ENCODE measurements around the gene MROH7.
A peak's percentile ranks its signal among the peaks of the same experiment; 100 is the strongest.
"Not testable (repeated sequence)": the region's sequence is repeated elsewhere in the genome, so short reads cannot be mapped to it uniquely, and the experiment has no call there.

MROH7 gene

DNA sequence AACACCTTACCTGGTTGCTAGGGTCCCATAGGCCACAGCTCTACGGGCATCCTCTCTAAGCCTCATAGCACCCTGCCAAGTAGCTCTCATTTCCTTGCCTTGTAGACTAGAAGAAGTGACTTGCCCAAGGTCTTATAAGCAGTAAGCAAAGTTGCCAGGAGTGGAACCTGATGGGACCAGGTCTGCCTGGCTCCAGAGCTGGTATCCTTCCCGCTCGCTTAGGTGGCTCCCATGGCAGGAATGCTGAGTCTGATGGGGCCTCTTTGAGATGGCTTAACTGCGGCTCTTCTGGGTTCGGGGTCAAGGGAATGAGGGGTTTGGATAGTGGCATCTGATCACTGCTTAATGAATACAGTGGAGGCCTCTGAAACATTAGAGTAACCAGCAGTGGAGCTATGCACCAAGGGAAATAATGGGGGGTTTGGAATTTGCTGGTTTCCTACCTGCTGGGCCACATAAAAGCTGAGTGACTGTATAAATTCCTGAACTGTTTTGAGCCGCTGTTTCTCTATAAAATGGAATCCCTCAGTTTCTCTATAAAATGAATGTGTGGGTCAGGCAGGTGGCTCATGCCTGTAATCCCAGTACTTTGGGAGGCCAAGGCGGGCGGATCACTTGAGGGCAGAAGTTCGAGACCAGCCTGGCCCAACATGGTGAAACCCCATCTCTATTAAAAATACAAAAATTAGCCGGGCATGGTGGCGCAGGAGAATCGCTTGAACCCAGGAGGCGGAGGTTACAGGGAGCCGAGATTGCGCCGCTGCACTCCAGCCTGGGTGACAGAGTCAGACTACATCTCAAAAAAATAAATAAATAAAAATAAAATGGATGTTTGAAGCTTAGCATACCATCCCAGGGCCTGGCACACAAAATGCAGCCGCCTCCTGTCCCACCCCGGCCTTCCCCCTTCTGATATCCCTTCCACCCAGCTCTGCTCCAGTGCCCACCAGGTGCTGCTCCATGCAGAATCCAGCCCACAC lies 30.7 kb upstream of the MROH7 start:
- no peak for DNase-seq

DNA sequence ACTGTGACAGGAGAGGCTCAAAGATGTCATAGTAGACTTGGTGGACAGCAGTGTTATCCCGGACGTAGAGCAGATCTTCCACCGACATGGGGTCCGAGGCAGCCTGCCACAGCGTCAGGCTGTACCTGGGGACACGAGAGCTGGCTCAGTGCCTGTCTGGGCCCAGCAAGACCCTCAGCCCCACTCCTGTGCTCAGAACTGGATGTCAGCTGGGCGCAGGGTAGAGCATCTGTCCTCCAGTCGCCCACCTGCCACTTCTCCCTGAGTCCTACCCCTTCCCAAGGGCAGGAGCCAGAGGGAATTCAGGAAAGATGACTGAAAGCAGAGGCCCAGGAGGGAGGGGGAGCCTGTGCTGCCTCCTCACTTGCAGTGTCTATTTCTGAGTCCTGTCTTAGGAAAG lies 30.0 kb upstream of the MROH7 start:
- DNase-seq: no peak

DNA sequence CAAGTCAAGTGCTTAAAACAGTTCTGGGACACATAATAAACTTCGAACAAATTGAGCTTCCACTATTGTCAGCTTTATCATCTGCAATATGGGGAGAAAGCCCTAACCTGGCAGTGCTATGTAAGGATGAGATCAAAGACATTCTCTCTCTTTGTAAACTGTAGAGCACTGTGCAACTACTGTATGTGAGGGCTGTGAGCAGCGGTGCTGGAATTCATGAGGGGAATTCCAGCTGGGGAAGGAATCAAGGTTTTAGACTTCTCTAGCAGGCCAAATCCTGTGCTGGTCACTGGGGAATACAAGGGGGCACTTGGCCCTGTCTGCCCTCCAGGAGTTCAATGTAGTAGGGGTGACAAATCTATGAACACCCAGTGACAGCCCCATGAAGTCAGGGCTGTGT lies 27.6 kb upstream of the MROH7 start:
- no peak for DNase-seq

DNA sequence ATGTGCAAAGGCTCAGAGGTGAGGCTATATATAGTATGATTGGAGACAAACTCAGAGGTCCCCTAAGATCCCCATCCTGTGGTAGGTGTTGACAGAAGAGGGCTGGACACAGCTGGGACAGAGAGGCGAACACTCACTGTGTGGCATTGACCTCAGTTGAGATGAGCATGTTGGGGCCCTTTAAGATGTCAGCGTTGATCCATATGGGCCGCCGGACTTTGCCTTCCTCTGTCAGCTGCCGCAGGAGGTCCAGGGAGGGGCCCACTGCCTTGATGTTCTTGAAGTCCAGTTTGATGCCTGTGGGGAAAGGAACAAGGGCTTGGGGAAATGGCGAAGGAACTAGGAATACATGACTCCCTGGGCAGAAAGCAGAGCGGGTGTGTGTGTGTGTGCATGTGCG lies 27.0 kb upstream of the MROH7 start:
- DNase-seq: no peak

DNA sequence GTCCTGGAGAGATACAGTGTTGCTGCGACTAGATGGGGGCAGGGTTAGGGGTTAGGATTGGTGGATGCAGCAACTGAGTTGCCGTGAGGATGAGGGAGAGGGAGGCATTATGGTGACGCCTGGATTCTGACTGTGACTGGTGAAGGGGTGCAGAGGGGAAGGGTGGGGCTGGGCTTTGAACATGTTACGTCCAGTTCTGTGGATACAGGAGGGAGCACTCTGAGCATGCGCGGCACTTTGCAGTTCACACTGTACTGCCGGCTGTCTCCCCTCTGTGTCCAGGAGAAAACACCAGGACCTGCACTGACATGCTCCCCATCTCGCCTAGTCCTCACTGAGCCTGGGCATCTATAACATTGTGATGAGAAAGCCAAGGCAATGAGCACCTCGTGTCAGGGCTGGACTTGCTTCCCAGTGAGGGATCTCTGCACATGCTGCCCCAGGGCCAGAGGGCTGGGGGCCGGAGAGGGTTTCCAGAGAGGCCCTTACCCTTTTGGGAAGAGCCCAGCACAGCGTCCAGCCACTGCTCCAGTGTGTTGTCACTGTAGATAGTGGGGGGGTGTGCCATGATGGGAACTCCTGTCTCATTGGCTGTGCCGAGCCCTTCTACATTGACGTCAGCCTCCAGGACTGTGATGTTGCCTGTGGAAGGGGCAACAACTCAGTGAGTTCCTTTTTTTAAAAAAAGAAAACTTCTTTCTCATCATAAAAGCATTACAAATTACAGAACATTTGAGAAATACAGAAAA lies 25.9 kb upstream of the MROH7 start:
- no peak for DNase-seq

DNA sequence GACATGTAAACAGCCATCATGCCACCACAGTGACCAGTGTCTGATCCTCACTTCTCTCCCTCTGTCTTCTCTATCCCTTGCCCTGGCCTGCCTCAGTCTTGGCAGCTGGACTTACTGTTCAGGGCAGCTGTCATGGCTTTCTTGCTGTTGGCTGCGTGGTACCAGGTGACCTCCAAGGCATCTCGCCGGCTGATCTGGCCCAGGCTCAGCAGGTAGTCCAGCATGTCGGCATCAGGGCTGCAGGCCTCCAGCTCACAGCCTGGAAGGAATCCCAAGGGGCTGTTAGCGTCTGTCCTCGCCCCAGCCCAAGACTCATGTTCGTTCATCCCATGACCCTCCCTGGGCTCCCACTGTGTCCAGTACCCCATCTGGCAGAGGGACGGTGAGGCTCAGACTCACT lies 21.8 kb upstream of the MROH7 start:
- no peak for DNase-seq

DNA sequence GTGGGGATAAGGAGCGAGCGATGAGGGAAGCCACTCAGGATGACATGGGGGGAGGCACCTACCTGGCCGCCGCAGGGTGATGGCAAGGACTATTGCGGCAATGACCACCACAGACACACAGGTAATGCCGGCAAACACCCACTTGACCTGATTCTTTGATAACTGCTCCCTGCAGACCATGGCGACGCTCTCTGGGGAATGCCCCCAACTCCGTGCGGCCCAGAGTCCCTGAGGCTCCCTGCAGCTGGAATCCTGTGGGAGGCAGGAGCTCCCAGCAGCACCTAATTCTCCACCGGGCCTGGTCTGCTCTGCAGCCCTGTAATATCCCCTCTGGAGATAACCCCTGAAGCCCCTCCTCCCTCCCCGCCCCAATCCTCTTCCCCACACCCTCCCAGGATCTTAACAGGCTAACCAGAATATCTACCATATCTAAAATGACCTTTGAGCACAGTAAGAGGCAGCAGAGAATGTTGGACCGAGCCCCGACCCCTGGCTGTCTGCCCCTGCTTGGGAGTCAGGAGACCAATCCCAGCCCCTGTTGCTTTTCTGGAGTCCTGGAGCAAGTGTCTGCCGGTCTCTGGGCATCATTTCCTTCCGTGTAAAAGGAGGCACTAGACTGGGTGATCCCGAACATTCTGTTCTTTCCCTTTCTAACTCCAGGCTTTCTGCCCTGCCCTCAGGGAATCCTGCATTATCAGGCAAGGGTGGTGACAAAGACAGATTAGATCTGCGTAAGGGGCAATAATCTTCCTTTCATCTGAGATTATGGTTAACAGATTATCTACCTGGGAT lies 18.2 kb upstream of the MROH7 start, which contains the start of gene FAM151A:
FAM151A (minus strand) TSS at position 310 of the 792 bp plus-strand sequence; CDS start at position 180, 130 bp downstream.
- DNase-seq: no peak

DNA sequence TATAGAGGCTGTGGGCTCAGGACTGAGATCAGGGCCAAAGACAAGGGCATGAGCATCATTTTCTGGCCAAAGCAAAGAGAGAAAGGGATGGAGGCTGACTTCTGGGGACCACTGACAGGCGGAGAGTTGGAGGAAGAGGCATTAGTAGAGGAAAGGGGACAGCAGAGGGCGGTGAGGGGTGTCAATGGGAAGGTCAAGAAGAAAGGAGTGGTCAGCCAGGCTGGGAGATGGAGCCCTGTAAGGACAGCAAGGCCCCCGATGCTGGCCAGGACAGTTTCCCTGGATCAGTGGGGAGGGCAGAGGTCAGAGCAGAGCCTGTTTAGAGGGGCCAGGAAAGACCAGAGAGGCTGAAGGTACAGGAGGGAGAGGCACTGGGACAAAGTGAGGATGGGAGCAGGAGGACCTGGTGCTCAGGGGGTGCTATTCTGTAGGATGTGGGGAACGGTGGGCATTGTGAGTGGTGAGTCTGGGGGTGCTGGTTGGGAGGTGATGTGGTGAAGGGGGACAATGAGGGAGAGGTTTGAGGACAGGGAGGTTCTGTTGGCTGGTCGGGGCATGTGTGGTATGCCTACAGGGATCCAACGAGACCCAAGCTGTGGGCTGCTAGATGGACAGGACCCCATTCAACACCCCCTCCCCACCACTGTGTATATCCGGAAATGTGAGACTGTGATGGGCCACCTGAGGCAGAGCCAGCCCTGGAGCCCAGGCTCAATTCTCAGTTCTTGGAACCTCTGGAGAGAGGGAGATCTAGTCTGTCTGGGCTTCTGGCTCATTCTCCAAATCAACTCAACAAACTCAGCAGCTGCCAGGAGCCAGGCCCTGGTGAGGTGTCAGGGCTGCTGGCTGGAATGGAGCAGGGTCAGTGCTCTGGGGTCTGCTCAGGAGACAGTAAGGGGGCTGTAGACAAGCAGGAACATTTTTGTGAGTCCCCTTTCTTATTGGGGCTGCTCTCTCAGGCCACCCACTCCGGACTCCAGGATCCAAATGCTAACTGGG lies 16.8 kb upstream of the MROH7 start:
- no peak for DNase-seq

DNA sequence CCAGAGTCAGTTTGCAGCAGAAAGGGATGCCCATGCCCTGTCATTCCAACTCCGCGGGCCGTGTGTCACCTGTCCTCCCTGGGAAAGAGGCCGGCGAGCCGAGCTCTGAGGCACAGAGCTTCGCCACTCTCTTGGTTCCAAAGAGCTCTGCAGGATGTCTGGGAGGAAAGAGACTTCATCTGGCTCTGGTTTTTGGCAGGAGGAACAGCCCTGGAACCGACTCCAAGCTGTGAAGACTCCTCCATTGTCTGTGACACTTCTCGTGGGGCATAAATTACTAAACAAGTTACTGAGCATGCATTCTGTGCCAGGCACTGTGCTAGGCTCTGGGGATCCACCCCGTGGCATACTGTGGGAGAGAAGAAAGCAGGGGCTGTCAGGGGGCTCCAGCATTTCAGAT lies 14.4 kb upstream of the MROH7 start:
- no peak for DNase-seq

DNA sequence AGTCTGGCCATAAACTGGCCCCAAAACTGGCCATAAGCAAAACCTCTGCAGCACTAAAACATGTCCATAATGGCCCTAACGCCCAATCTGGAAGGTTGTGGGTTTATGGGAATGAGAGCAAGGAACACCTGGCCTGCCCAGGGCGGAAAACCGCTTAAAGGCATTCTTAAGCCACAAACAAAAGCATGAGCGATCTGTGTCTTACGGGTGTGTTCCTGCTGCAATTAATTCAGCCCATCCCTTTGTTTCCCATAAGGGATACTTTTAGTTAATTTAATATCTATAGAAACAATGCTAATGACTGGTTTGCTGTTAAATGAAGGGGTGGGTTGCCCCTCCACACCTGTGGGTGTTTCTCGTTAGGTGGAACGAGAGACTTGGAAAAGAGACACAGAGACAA lies 5.8 kb upstream of the MROH7 start:
- DNase-seq: not testable (repeated sequence)

DNA sequence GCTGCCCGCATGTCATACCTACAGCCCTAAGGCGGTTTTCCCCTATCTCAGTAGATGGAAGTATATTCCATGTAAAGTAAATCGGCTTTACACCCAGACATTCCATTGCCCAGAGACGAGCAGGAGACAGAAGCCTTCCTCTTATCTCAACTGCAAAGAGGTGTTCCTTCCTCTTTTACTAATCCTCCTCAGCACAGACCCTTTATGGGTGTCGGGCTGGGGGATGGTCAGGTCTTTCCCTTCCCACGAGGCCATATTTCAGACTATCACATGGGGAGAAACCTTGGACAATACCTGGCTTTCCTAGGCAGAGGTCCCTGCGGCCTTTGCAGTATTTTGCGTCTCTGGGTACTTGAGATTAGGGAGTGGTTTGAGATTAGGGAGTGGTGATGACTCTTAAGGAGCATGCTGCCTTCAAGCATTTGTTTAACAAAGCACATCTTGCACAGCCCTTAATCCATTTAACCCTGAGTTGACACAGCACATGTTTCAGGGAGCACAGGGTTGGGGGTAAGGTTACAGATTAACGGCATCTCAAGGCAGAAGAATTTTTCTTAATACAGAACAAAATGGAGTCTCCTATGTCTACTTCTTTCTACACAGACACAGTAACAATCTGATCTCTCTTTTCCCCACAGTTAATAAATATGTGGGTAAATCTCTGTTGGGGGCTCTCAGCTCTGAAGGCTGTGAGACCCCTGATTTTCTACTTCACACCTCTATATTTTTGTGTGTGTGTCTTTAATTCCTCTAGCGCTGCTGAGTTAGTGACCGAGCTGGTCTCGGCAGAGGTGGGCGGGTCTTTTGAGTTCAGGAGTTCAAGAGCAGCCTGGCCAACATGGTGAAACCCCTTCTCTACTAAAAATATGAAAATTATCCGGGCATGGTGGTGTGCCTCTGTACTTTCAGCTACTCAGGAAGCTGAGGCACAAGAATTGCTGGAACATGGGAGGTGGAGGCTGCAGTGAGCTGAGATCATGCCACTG lies 4.8 kb upstream of the MROH7 start:
- DNase-seq: not testable (repeated sequence)

DNA sequence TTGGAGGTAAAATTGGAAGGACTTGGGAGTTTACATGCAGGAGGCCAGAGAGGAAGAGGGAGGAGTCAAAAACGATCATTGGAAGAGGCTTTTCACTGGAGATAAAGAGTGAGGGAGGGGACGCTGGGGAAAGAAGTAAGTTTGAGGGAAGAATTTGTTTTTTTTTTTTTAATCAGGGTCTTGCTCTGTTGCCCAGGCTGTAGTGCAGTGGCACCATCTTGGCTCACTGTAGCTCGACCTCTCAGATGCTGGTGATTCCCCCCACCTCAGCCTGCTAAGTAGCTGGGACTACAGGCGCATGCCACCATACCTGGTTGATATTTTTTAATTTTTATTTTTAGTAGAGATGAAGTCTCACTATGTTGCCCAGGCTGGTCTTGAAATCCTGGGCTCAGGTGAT lies 1.2 kb upstream of the MROH7 start:
- DNase-seq: no peak

DNA sequence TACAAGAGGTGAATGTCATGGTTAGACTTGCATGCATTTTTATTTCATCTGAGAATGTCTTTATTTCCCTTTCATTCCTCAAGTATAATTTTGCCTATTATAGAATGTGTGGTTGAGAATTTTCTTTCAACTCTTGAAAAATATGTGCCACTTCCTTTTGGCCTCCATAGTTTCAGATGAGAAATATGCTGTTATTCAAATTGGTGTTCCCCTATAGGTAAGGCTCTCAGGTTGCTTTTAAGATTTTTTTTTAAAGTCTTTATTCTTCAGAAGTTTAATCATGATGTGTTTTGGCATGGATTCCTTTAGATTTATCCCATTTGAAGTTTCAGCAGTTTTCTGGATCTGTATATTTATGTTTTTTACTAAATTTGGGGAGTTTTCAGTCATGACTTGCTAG lies 2.1 kb downstream of the MROH7 start:
- peak; percentile 14 for DNase-seq

DNA sequence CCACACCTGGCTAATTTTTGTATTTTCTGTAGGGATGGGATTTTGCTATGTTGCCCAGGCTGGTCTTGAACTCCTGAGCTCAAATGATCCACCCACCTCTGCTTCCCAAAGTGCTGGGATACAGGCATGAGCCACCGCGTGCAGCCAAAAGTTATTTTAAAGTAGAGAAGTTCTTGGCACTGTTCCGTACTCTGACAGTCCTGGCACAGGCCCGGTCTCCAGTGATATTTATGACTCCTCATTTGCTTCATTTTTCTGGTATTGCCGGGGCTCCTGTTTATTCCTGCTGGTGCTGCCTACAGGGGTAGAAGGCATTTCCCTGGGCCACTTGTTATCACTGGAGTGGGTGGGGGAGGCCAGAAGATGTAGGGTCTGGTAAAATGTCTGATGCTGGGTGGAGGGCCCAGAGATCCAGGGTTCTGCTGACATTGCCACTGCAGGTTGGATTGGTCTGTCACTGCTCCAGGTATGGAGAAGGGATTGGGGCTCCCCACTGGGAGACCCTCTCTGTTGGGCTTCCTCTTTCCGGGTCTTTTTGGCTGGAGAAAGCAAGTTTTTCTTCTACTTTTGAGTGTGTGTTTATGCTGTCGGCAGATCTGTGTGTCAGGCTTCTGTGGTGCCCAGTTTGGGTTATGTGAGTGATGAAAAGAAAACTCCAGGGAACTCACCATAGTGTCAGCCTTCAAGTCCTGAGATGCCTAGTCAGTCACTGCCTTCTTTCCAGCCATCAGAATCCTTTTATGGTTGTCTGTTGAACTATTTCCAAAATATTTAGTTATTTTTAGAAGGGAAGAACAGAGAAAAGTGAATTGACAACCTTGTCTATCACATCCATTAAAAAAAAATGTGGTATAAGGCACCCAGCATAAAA lies 4.5 kb downstream of the MROH7 start:
- no peak for DNase-seq

DNA sequence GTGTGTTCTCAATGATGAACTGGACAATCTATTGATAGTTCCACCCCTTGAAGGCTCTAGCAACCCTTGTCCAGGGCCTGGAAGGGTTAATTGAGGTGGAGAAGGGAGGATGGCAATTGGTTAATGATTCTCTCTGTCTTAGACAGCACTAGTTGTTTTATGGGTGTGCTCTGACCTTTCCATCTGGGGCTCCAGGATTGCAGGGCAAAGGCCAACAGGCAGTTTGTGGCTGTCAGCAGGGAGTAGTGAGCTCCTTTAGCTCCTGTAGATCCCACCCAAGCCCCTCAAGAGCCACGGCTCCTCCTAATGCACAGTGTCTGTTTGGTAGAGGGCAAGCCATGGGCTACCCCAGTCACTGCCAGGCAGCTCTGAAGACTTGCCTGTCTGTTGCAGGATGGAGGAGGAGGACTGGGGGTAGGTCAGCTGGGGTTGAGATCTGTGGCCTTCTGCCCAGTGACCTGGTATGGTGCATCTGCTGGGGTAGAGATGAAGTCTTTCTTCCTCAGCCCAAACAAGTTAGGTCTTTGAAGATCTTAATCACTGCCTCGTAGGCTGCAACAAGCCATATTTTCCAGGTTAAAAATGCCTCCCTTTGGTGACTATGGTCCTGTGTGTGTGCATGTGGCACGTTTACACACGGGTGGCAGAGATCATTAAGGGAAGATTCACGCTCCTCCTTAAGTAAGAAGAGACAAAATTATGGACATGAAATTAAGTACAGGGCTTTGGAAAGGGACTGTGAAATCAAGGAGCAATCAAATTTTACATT lies 7.7 kb downstream of the MROH7 start:
- DNase-seq: no peak

DNA sequence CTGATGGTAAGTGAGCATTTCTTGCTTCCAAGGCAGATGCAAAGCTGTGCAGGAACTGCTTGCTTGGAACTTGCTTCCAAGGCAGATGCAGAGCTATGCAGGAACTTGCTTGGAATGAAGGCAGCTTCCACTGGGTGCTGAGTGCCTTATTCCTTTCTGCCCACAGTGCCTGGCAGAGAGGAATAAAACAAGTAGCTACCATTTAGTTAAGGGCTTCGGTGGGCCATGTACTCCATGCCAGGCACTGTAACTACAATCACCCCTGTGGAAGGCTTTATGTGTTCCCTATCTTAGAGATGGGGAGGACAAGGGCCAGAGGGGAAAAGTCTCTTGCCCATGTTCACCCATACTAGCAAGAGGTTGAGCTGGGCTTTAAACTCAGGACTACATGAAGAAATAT lies 8.3 kb downstream of the MROH7 start:
- DNase-seq: no peak

DNA sequence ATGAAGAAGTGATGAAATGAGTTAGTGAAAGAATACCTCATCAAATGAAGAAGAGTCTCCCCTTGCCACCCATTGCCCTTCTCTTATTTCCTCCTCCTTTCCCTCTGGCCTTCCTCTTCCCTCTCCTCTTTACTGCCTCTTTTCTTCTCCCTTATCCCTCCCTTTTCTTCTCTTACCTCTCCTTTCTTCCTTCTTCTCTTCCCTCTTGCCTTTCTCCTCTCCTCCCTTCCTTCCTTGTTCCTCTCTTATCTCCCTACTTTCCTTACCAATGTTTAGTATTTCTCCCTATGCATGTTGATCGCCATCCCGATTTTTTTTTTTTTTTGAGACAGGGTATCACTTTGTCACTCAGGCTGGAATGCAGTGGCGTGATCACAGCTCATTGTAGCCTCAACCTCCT lies 8.8 kb downstream of the MROH7 start:
- no peak for DNase-seq

DNA sequence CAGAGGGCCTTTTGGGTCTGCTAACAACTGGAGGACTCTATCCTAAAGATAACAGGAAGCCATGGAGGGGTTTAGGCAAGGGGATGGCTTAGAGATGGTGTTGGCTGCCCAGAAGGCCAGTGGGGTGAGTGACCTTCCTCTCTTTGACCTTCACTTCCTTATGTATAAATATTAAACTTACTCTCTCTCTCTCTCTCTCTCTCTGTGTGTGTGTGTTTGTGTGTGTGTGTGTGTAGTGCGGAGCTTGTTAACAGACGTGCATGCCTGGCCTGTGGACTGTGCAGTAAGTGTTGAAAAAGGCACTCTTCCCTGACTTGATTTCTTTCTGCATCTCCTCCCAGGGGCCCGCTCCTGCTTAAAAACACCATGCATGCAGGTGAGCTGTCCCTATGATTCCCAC lies 10.0 kb downstream of the MROH7 start:
- DNase-seq: no peak

DNA sequence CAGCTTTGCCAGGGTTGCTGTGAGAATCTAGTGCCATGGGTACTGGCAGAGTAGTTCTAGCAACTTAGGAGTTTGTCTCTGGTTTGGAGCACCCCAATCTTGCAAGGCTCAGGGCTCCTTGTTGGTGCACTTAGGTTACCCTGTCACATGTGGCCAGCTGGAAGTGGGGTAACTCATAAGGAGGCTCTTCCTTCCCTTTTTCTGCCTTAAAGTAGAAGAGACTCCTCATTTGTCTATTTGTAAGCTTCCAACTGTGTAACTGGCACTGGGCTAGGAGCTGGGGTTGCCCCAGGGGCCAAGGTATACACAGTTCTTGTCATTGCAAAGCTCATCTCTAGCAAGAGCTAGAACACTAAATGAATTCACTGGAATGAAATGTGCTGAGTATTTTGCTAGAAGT lies 10.6 kb downstream of the MROH7 start:
- DNase-seq: peak; percentile 61
